Dermis lymphatic vessel endothelial cell (primary cell): Measurements from ENCODE around the gene MBD3L1. TPM values are rescaled to one million over a fixed set of nuclear protein-coding genes. Genes with fewer than 3 reads are reported as not detected.

Experiments
- total RNA-seq: library from RNA; depleted of rRNA; stranded (reverse); fragments of >200 nt; gene quantifications from 2 replicates; pipeline ENCODE4 v1.2.1, GENCODE V29; 2014

The MBD3L1 gene
- total RNA-seq: not detected in 2 replicates

GRCh38 chr19:8832132-8833021 lies at the start of gene MBD3L1, which contains the start of gene ZNF558:
MBD3L1 (plus strand) TSS chr19:8832377; CDS start chr19:8842679, 10,302 bp downstream.
ZNF558 (minus strand) TSS chr19:8832304; CDS start chr19:8822659, 9,645 bp downstream.

Other genes starting within 250 kb of the MBD3L1 start
- gene ADAMTS10, start 221.7 kb upstream of the MBD3L1 start, total RNA-seq: 11.1 TPM in 2 replicates
- gene NFILZ, start 201.7 kb upstream of the MBD3L1 start, total RNA-seq: not detected in 2 replicates
- gene ACTL9, start 133.6 kb upstream of the MBD3L1 start, total RNA-seq: not detected in 2 replicates
- gene OR2Z1, start 110.7 kb upstream of the MBD3L1 start, total RNA-seq: not detected in 2 replicates
- 2.3 and 4.1 TPM in 2 replicates for gene ZNF558, start 73 bp upstream of the MBD3L1 start, total RNA-seq
- not detected in 2 replicates for gene MUC16, start 178.0 kb downstream of the MBD3L1 start, total RNA-seq